Muscle layer of colon (tissue), 2 donors: Measurements from ENCODE around the gene MLLT6.
A peak's percentile ranks its signal among the peaks of the same experiment; 100 is the strongest.
"Not testable (repeated sequence)": the region's sequence is repeated elsewhere in the genome, so short reads cannot be mapped to it uniquely, and the experiment has no call there.

ENCODE experiments used
- H3K27ac ChIP-seq: one replicate; pipeline ENCODE4 v1.7.0; 2013; ENCODE audit warnings: low read depth, mild to moderate bottlenecking, low read length, moderate library complexity
- H3K27me3 ChIP-seq, 2 donors: one replicate each; pipeline ENCODE4 v1.7.0; 2013; ENCODE audit warnings: low read length in 2 of 2, mild to moderate bottlenecking in 2 of 2; ENCODE audit not compliant: insufficient read depth in 2 of 2, control insufficient read depth in 1 of 2
- H3K36me3 ChIP-seq: one replicate; pipeline ENCODE4 v1.7.0; 2013; ENCODE audit warnings: mild to moderate bottlenecking, low read length; ENCODE audit not compliant: insufficient read depth
- H3K4me1 ChIP-seq: one replicate; pipeline ENCODE4 v1.7.0; 2013; ENCODE audit warnings: mild to moderate bottlenecking, low read length; ENCODE audit not compliant: insufficient read depth
- H3K4me3 ChIP-seq, 2 donors: one replicate each; pipeline ENCODE4 v1.7.0; 2013; ENCODE audit warnings: low read length in 2 of 2, low read depth in 1 of 2, mild to moderate bottlenecking in 1 of 2, moderate library complexity in 1 of 2
- H3K9ac ChIP-seq: one replicate; pipeline ENCODE4 v1.7.0; 2013; ENCODE audit warnings: low read length
- H3K9me3 ChIP-seq: one replicate; pipeline ENCODE4 v1.7.0; 2013; ENCODE audit warnings: mild to moderate bottlenecking, low read length
- donor health status: abdominal sarcoma.
- donor health status: Adenocarcinoma of cecum.

Gene MLLT6

DNA sequence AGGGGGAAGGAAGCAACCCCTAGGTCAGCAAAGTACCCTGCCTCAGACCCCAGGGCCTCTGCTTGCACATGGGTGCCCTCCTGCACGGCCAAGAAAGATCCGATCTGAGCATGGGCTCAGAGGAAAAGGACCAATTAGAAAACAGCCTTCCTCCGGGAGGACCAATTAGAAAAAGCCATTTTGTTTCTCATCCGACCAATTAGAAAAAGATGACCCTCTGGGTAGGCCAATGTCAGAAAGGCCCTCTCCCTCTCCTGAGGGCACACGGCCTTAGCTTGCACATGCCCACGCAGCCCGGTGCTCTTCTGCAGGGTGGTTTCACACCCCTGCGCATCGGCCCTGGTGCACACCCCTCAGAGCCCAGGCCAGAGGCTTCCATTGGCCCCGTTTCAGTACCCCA is 20.0 kb downstream of the MLLT6 start:
- Histone ChIP-seq H3K9me3 (no peaks in the 10 kb centered on the region), H3K4me3 (no peak overlapping the region), H3K4me1 (peaks cover 27% of the 10 kb centered on the region), H3K27ac (no peak overlapping the region), H3K9ac (no peak overlapping the region), H3K36me3 (peaks cover 15% of the 10 kb centered on the region), H3K27me3 (no peaks in the 10 kb centered on the region)

DNA sequence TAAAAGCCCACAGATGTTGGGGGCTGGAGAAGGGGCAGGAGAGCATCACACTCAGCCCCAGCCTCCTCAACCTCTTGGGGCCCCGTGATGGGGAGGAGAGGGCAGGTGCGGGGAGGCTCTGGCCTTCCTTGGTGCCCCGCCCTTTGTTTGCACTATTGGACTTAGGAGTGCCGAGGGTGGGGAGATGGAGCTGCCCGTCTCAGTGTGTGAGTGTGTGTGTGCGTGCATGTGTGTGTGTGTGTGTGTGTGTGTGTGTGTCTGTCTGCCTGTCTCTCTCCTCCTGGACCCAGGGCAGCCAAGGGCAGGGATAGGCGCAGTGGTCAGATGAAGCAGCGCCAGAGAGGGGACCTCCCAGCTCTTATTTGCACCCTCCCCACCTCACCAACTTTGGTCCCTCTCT is 21.1 kb downstream of the MLLT6 start:
- H3K27me3 ChIP-seq, H3K27ac ChIP-seq: not testable (repeated sequence)

DNA sequence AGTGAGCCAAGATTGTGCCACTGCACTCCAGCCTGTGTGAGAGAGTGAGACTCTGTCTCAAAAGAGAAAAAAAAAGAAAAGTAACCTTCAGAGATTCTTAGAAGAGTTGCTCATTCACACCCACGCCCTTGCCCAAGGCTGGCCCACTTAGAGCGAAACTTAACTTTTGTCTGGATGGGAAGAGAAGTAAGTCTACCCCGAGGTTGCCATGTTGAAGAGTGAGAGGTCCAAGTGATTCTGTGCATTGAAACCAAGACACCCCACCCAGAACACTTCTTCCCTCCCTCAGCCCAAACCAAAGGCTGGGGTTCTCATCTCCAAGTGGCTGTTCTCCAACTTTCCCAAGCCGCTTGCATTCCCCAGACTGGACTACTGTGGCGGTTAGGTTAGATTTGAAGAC is 22.7 kb downstream of the MLLT6 start:
- no peaks in the 10 kb centered on the region for H3K27me3 ChIP-seq
- H3K4me3 ChIP-seq: no peak overlapping the region
- no peak overlapping the region for H3K27ac ChIP-seq
- H3K9ac ChIP-seq: no peak overlapping the region
- peaks cover 49% of the 10 kb centered on the region for H3K4me1 ChIP-seq
- no peaks in the 10 kb centered on the region for H3K36me3 ChIP-seq
- no peaks in the 10 kb centered on the region for H3K9me3 ChIP-seq

More for the DNA sequence above, 21.1 kb downstream of the MLLT6 start:
- not testable (repeated sequence) for H3K9me3 ChIP-seq, H3K36me3 ChIP-seq, H3K9ac ChIP-seq, H3K4me3 ChIP-seq
- H3K4me1 ChIP-seq: peaks cover 33% of the 10 kb centered on the region

DNA sequence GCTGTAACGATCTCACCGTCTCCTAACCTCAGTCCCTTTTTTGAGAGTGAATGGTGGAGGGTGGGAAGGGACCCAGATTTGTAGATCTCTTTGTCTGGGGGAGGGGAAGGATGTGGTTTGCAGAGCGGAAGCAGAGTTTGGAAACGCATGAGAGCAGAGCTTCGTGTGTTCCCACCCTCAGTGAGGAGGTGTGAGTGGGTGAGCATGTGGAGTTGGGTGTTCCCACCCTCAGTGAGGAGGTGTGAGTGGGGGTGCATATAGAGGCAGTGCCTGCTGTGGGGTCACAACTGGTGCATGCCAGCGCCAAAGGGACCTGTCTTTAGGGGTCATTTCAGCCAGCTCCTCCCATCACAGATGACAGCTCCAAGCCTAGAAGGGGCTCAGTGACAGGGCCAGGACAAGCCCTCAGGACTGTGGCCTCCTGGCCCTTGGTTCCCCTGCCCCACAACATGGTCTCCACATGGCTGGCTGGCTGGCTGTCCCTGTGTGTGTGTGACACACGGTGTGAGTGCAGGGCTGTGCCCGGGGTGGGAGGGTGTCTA is 23.3 kb downstream of the MLLT6 start:
- no peak overlapping the region for H3K27ac ChIP-seq
- H3K4me1 ChIP-seq: peaks cover 50% of the 10 kb centered on the region
- H3K9ac ChIP-seq: peak overlapping the region; percentile 15
- H3K4me3 ChIP-seq: no peak overlapping the region
- no peaks in the 10 kb centered on the region for H3K27me3 ChIP-seq
- peaks cover 3% of the 10 kb centered on the region for H3K36me3 ChIP-seq
- no peaks in the 10 kb centered on the region for H3K9me3 ChIP-seq

DNA sequence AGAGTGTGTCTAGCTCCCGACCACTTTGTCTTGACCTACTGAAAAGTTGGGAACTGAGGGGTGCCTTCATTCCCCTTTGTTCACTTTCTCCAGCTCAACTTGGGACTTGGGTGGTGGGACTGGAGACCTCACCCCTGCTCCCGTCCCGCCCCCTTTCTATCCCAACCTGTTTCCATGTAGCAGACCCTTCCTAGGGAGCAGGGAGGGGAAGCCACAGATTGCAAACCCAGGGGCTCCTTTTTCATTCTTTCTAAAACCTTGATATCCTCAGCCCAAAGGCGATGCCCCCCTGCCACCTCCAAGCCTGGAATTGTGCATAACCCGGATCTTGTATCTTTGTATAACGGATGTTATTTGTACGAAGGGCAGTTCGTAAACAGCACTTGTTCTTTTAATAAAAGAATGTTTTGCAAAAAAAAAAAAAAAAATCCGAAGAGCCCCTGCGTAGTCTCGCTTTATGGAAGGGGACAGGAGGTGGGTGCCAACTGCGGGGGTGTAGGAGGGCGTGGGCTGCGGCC is 24.4 kb downstream of the MLLT6 start:
- Histone ChIP-seq H3K9ac (no peak overlapping the region), H3K36me3 (peaks cover 13% of the 10 kb centered on the region), H3K4me3 (peak overlapping the region; percentile 58 to 71), H3K27ac (peak overlapping the region; percentile 80), H3K27me3 (no peaks in the 10 kb centered on the region), H3K9me3 (no peaks in the 10 kb centered on the region), H3K4me1 (peaks cover 46% of the 10 kb centered on the region)

DNA sequence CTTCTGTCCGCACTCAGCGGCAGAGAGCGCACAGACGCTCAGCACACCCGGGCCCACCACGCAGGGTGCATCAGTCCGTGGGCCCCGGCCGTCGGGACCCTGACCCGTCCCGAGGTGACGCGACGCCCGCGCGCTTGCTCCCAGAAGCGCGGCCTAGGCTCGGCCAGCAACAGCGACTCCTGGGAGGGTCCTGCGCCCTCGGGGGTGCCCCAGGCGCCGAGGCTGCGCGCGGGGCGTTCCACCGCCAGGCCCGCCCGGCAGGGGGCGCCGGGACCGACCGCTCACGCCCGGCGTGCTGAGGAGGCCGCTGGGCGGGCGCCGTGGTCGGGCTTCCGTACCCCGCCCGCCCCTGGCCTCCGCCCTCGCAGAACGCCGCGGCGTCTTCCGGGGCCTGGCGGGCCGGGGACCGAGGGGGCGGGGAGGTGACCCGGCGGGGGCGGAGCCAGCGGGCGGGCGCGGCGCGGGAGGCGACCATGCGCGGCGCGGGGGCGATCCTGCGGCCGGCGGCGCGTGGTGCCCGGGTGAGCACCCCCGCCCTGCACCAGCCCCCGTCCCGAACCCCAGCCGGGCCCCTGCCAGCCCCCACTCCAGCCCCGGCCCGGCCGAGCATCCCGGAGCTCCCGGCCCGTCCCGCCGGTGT is 24.9 kb downstream of the MLLT6 start, which contains the start of gene CISD3:
CISD3 (plus strand) TSS at position 456 of the 640 bp plus-strand sequence; CDS start at position 474, 18 bp downstream.
- peak within 1 kb of the TSS; percentile 84 for H3K27ac ChIP-seq
- peaks cover 41% of the 10 kb centered on the region for H3K4me1 ChIP-seq

DNA sequence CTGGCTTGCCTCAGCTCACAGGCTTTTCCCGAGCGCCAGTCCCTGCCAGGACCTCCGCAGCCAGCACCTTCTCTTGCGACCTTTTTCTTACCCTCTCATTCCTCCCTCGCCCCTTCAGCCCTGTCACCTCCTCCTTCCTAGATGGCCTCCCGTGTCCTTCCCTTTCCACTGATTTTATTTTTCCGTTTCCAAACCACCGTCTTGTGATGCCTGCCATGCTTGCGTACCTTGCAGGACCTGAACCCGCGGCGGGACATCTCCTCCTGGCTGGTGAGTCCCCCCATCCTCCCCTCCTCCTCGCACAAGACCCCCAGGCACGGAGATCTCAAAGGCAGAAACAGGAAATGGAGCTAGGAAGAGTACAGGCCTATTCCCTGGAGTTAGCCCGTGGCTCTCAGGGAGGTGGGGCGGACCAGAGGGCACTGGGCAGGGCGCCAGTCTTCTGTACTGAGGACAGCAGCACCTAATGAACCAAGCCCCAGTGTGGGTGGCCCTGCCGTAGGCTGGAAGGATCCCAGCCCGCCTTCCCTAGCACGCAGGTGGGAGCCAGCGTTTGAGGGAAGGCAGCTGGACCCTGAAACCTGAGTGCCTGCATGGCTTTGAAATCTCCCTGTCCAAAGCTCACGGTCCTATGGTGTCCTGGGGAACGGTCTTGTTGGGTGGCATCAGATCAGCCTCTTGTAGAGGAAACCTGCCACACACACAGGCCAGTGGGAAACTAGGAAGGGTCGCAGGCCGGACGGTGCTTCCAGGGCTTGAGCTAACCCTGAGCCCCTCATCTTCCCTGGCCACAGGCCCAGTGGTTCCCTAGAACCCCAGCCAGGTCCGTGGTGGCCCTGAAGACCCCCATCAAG is 25.7 kb downstream of the MLLT6 start:
- peak overlapping the region; percentile 77 for H3K9ac ChIP-seq
- H3K27ac ChIP-seq: peak overlapping the region; percentile 84
- peaks cover 20% of the 10 kb centered on the region for H3K36me3 ChIP-seq
- H3K4me1 ChIP-seq: peaks cover 43% of the 10 kb centered on the region
- no peaks in the 10 kb centered on the region for H3K27me3 ChIP-seq
- H3K4me3 ChIP-seq: peak overlapping the region; percentile 72 to 80
- no peaks in the 10 kb centered on the region for H3K9me3 ChIP-seq

More for the DNA sequence above, 24.9 kb downstream of the MLLT6 start, which contains the start of gene CISD3:
- Histone ChIP-seq H3K4me3 (peak within 1 kb of the TSS; percentile 72 to 80), H3K9ac (peak within 1 kb of the TSS; percentile 77), H3K9me3 (no peaks in the 10 kb centered on the region), H3K27me3 (no peaks in the 10 kb centered on the region), H3K36me3 (peaks cover 15% of the 10 kb centered on the region)

DNA sequence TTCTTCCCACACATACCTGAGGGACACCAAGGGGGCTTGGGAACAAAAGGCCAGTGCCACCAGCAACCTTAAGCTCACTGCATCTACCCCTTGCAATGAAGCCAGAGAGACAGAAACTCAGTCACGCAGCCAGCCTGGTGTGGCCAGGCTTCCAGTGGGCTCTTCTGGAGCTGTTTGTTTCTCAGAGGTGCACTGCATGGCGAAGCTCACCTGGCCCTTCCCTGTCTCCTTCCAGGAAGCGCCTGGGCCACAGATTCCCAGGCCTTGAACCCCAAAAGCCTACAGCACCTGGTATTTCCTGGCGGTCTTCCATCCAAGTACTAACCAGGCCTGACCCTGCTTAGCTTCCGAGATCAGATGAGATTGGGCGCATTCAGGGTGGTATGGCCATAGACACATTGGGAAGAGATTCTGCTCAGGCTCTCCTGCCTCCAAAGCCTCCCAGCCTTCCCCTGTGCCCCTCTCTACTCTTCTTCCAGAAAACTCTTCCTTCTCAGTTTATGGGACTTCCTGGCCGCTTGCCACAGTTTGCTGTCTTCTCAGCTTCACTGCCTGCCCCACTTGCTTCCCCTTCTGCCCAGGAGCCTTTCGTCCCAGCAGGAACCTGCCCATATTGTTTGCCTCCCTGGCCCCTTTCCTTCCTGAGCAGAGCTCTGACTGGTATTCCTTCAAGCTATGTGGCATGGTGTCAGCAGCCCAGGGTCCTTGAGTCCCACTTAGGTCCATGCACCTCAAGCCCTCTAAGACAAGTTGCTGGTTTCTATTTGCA is 26.6 kb downstream of the MLLT6 start:
- H3K36me3 ChIP-seq: peaks cover 26% of the 10 kb centered on the region
- H3K4me3 ChIP-seq: peak overlapping the region in 1 of 2 donors; percentile 80
- peak overlapping the region; percentile 84 for H3K27ac ChIP-seq
- peak overlapping the region; percentile 77 for H3K9ac ChIP-seq
- peaks cover 43% of the 10 kb centered on the region for H3K4me1 ChIP-seq
- no peaks in the 10 kb centered on the region for H3K27me3 ChIP-seq
- no peaks in the 10 kb centered on the region for H3K9me3 ChIP-seq

DNA sequence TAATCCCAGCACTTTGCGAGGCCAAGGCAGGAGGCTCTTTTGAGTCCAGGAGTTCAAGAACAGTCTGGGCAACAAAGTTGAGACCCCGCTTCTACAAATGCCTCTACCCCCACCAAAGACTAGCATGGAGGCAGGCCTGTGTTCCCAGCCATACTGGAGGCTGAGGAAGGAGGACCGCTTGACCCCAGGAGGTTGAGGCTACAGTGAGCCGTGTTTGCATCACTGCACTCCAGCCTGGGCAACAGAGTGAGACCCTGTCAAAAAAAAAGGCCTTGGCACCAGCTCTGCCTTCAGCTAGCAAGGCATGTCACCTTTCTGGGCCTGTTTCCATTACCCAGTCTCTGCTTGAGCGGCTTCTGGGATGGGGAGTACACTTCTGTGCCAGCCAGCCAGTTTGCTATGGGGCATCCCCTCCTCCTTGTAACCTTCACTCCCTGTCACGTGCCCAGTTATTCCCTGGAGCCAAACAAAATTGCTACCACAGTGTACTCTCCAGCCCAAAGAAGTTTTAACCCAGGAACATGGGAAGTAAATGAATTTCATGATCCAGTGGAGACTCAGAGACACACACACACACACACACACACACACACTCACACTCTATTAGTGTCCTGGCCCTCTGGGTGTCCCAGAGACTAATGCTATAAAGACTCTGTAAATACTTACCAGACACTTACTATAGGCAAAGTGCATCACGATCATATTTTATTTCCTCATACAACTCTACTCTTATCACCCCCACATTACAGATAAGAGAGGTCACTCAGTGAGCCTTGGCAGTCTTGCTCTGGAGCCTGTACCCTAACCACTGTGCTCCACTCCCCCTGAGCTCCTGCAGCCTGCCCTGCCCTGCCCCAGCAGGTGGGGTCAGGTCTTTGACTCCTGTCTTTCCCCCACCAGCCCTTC is 27.6 kb downstream of the MLLT6 start:
- Histone ChIP-seq H3K36me3 (peaks cover 26% of the 10 kb centered on the region), H3K4me3 (no peak overlapping the region), H3K27me3 (no peaks in the 10 kb centered on the region), H3K9ac (no peak overlapping the region), H3K9me3 (no peaks in the 10 kb centered on the region), H3K4me1 (peaks cover 43% of the 10 kb centered on the region), H3K27ac (no peak overlapping the region)

DNA sequence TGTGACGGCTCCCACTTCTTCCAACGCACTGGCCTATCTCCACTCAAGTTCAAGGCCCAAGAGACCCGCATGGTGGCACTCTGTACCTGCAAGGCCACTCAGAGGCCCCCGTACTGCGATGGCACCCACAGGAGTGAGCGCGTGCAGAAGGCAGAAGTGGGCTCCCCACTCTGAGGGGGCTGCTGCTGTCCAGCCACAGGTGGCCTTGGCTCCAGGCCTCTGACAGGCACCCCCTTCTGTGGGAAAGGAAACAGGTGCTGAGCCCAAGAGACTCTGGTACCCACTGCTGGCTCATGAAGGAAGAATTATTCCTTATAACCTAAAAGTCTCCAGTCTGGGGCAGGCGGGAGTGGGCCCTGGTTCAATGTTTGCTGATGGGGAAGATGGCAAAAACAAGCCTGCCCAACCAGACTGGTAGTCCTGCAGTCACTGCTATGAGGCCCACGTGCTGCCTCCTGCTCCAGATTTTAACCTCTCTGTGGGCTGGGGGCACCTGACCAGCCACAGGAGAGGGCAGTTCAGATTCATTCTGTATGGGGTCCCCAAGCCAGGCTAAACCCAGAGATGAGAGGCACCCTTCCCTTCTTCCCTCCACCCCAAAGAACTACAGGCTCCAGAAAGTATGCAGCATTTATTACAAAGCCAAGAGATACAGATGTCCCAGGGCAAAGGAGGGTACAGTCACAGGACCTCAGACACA is 28.4 kb downstream of the MLLT6 start:
- no peaks in the 10 kb centered on the region for H3K9me3 ChIP-seq
- H3K9ac ChIP-seq: no peak overlapping the region
- no peak overlapping the region for H3K4me3 ChIP-seq
- H3K27ac ChIP-seq: no peak overlapping the region
- H3K27me3 ChIP-seq: no peaks in the 10 kb centered on the region
- H3K4me1 ChIP-seq: peaks cover 42% of the 10 kb centered on the region
- peaks cover 28% of the 10 kb centered on the region for H3K36me3 ChIP-seq
